ENCODE results near the gene HSBP1L1. TPM values are rescaled to one million over a fixed set of nuclear protein-coding genes. Genes with fewer than 3 reads are reported as not detected.

Gene HSBP1L1
- total and polyA plus RNA-seq, 2 donors (not counting 3 experiments of a cell fraction or from before 2014, with no cell fraction given) = 5.2 to 7.1 TPM

GRCh38 chr18:80002468-80002867, 38.0 kb downstream of the HSBP1L1 start:
- DNase-seq (ENCODE audit: low read depth, low spot score) = no peak
- Histone ChIP-seq H3K4me3 (replicated peaks in 1 of 3; ENCODE audit: insufficient read depth in 1 of 3, low read depth in 1 of 3, low read length in 3 of 3) (no peak overlapping the region), H3K36me3 (ENCODE audit: control insufficient read depth in 2 of 2, extremely low read depth in 1 of 2, insufficient read depth in 2 of 2, low read length in 2 of 2) (no peaks in the 10 kb centered on the region), H3K27me3 (ENCODE audit: control insufficient read depth in 2 of 2, insufficient read depth in 2 of 2, low read length in 2 of 2) (no peaks in the 10 kb centered on the region), H3K79me2 (ENCODE audit: control insufficient read depth, insufficient read depth, low read length) (no peaks in the 10 kb centered on the region), H3K9ac (replicated peaks; ENCODE audit: extremely low read depth, insufficient read depth, low read length) (no peak overlapping the region), H4K20me1 (replicated peaks; ENCODE audit: control insufficient read depth, extremely low read depth, insufficient read depth, low read length) (no peaks in the 10 kb centered on the region), H3K4me2 (ENCODE audit: insufficient read depth, low read length) (no peak overlapping the region), H2AFZ (ENCODE audit: low read depth, low read length) (no peak overlapping the region), H3K9me1 (replicated peaks; ENCODE audit: control insufficient read depth, extremely low read depth, insufficient read depth, low read length) (no peaks in the 10 kb centered on the region), H3K4me1 (ENCODE audit: control insufficient read depth, extremely low read depth, insufficient read depth, low read length) (no peaks in the 10 kb centered on the region), H3K27ac (ENCODE audit: insufficient read depth, low read depth, low read length) (no peak overlapping the region), H3K9me3 (replicated peaks; ENCODE audit: control insufficient read depth, insufficient read depth, low read length) (no peaks in the 10 kb centered on the region)
- BruUV-seq (replicated peaks) = no TSS peak
- TF ChIP-seq POLR2AphosphoS5 (IDR thresholded peaks at IDR 0.05; ENCODE audit: insufficient read depth, low read depth, low read length) = no peak
- no peak for TF ChIP-seq CTCF (IDR thresholded peaks at IDR 0.05; ENCODE audit: extremely low read depth in 1 of 2, insufficient read depth in 1 of 2, low read depth in 1 of 2, low read length in 2 of 2)
- TF ChIP-seq JUN (IDR thresholded peaks at IDR 0.05; ENCODE audit: borderline replicate concordance, insufficient read depth, insufficient read length, low read depth) = no peak
- TF ChIP-seq MAX (IDR thresholded peaks at IDR 0.05; ENCODE audit: insufficient read depth, insufficient read length) = no peak
- TF ChIP-seq POLR2A (IDR thresholded peaks at IDR 0.05; ENCODE audit: low read depth, low read length) = no peak
- no peak for TF ChIP-seq EZH2 (IDR thresholded peaks at IDR 0.05; ENCODE audit: borderline replicate concordance, low read depth, low read length, severe bottlenecking)
- no peak for TF ChIP-seq GATA2 (IDR thresholded peaks at IDR 0.05; ENCODE audit: insufficient read depth, insufficient read length, low read depth, low read length)
- TF ChIP-seq MYC (IDR thresholded peaks at IDR 0.05; ENCODE audit: low read depth, low read length) = no peak
- no peak for TF ChIP-seq FOS (IDR thresholded peaks at IDR 0.05; ENCODE audit: borderline replicate concordance, insufficient read depth, low read length)
- no peak for FAIRE-seq
- intact Hi-C loops (cut with micrococcal nuclease) = no loop called here
- CTCF ChIA-PET = no interaction called here
- POLR2A ChIA-PET = no interaction called here
- dilution Hi-C loops (cut with MboI; ENCODE audit: extremely low pct_ligation_motif_present, low sequenced_read_pairs) = no loop called here
